ENCODE results near the gene STK26.
"Not testable (repeated sequence)": the region's sequence is repeated elsewhere in the genome, so short reads cannot be mapped to it uniquely, and the experiment has no call there.

The STK26 gene

DNA sequence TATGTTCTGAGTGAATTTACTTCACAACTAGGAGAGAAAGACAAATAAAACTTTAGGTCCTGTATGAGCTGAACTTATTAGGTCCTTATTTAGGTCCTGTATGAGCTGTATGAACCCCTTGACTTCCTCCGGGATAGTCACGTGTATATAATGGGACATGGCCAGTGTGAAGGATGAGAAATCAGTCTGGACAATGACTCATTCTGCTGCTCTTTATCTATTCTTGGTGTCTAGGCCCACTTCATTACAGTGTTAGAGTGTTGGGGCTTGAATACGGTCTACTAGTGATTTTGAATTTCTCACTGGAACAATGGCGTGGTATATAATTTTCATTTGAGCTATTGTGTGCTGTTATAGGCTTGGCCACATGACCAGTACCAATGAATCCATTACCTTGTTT, 21.9 kb downstream of the STK26 start:
- Histone ChIP-seq H3K4me2 (ENCODE audit: insufficient read depth, low read length) (no peak overlapping the region), H3K36me3 (ENCODE audit: insufficient read depth, low read length) (peaks cover 5% of the 10 kb centered on the region; the same call in 1 of the 2 replicates), H3K27ac (ENCODE audit: low read length) (no peak overlapping the region), H3K27me3 (ENCODE audit: insufficient read depth, low read length, poor library complexity) (no peaks in the 10 kb centered on the region), H3K79me2 (ENCODE audit: insufficient read depth, low read length) (peaks cover 96% of the 10 kb centered on the region), H3K4me1 (ENCODE audit: insufficient read depth, low read length) (no peaks in the 10 kb centered on the region), H3K9me3 (ENCODE audit: insufficient read depth, low read length, severe bottlenecking) (no peaks in the 10 kb centered on the region), H4K20me1 (ENCODE audit: insufficient read depth, low read length) (peaks cover 50% of the 10 kb centered on the region), H3K4me3 (ENCODE audit: low read depth in 1 of 2, low read length in 2 of 2) (no peak overlapping the region), H3K9ac (ENCODE audit: low read depth, low read length) (no peak overlapping the region), H2AFZ (ENCODE audit: low read depth, low read length) (no peak overlapping the region)
- no peak for ATAC-seq (ENCODE audit: insufficient read depth, low read depth)
- DNase-seq: no peak
- TF ChIP-seq, protein P1, sequence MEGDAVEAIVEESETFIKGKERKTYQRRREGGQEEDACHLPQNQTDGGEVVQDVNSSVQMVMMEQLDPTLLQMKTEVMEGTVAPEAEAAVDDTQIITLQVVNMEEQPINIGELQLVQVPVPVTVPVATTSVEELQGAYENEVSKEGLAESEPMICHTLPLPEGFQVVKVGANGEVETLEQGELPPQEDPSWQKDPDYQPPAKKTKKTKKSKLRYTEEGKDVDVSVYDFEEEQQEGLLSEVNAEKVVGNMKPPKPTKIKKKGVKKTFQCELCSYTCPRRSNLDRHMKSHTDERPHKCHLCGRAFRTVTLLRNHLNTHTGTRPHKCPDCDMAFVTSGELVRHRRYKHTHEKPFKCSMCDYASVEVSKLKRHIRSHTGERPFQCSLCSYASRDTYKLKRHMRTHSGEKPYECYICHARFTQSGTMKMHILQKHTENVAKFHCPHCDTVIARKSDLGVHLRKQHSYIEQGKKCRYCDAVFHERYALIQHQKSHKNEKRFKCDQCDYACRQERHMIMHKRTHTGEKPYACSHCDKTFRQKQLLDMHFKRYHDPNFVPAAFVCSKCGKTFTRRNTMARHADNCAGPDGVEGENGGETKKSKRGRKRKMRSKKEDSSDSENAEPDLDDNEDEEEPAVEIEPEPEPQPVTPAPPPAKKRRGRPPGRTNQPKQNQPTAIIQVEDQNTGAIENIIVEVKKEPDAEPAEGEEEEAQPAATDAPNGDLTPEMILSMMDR (IDR thresholded peaks at IDR 0.05; ENCODE audit: borderline replicate concordance, extremely low read depth, low read length, poor library complexity, severe bottlenecking): no peak
- TF ChIP-seq EZH2 (IDR thresholded peaks at IDR 0.05; ENCODE audit: borderline replicate concordance, low read depth, low read length, severe bottlenecking): no peak

DNA sequence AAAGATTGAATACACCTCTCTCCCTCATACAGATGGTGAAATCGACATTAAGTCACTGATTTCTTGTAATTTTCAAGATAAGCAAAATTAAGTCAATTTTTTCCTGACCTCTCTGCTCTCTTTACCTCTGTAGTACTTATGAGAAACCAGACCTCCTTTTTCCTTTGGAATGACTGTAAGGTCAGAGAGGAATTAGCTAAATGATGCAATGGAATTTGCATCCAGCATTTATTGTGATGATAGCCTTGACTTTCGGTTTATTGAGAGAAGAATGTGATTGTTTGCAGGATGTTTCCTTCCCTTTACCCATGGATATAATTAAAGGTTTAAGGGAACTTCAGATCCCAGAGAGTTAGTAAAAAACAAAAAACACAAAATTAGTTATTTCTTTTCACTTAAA, 22.4 kb downstream of the STK26 start:
- H3K4me3 ChIP-seq (ENCODE audit: low read depth in 1 of 2, low read length in 2 of 2): no peak overlapping the region
- no peak overlapping the region for H2AFZ ChIP-seq (ENCODE audit: low read depth, low read length)
- peaks cover 55% of the 10 kb centered on the region for H4K20me1 ChIP-seq (ENCODE audit: insufficient read depth, low read length)
- H3K9me3 ChIP-seq (ENCODE audit: insufficient read depth, low read length, severe bottlenecking): no peaks in the 10 kb centered on the region
- H3K79me2 ChIP-seq (ENCODE audit: insufficient read depth, low read length): peaks cover 96% of the 10 kb centered on the region
- no peak for DNase-seq
- no peak for ATAC-seq (ENCODE audit: insufficient read depth, low read depth)
- peaks cover 5% of the 10 kb centered on the region; the same call in 1 of the 2 replicates for H3K36me3 ChIP-seq (ENCODE audit: insufficient read depth, low read length)
- H3K4me1 ChIP-seq (ENCODE audit: insufficient read depth, low read length): no peaks in the 10 kb centered on the region
- H3K9ac ChIP-seq (ENCODE audit: low read depth, low read length): no peak overlapping the region
- no peak overlapping the region for H3K27ac ChIP-seq (ENCODE audit: low read length)
- TF ChIP-seq, protein P1 (IDR thresholded peaks at IDR 0.05; ENCODE audit: borderline replicate concordance, extremely low read depth, low read length, poor library complexity, severe bottlenecking): no peak
- no peak for TF ChIP-seq EZH2 (IDR thresholded peaks at IDR 0.05; ENCODE audit: borderline replicate concordance, low read depth, low read length, severe bottlenecking)
- H3K27me3 ChIP-seq (ENCODE audit: insufficient read depth, low read length, poor library complexity): no peaks in the 10 kb centered on the region
- no peak overlapping the region for H3K4me2 ChIP-seq (ENCODE audit: insufficient read depth, low read length)

DNA sequence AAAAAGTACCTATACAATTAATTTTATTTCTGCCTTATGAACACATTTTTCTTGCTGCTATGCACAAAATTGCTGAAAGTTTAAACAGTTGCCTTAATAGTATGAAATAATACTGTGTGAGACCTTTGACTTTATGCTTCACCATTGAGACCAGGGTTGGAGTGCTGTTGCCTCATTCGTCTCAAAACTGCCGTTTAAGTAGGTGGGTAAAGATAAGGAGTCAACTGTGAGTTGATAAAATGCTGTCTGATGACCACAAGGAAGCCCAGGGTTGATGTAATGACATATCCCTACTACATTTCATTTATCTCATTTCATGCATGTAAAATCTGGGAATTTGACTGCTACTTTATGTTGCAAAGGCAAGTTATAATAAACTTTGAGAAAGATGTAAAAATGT, 23.4 kb downstream of the STK26 start:
- TF ChIP-seq EZH2 (IDR thresholded peaks at IDR 0.05; ENCODE audit: borderline replicate concordance, low read depth, low read length, severe bottlenecking): no peak
- TF ChIP-seq, protein P1 (IDR thresholded peaks at IDR 0.05; ENCODE audit: borderline replicate concordance, extremely low read depth, low read length, poor library complexity, severe bottlenecking): no peak
- Histone ChIP-seq H3K27me3 (ENCODE audit: insufficient read depth, low read length, poor library complexity) (no peaks in the 10 kb centered on the region), H3K4me3 (ENCODE audit: low read depth in 1 of 2, low read length in 2 of 2) (no peak overlapping the region), H3K4me1 (ENCODE audit: insufficient read depth, low read length) (no peaks in the 10 kb centered on the region), H4K20me1 (ENCODE audit: insufficient read depth, low read length) (peaks cover 57% of the 10 kb centered on the region), H3K4me2 (ENCODE audit: insufficient read depth, low read length) (no peak overlapping the region), H3K79me2 (ENCODE audit: insufficient read depth, low read length) (peaks cover 96% of the 10 kb centered on the region), H3K9ac (ENCODE audit: low read depth, low read length) (no peak overlapping the region), H3K9me3 (ENCODE audit: insufficient read depth, low read length, severe bottlenecking) (no peaks in the 10 kb centered on the region), H3K36me3 (ENCODE audit: insufficient read depth, low read length) (peaks cover 5% of the 10 kb centered on the region; the same call in 1 of the 2 replicates), H3K27ac (ENCODE audit: low read length) (no peak overlapping the region), H2AFZ (ENCODE audit: low read depth, low read length) (no peak overlapping the region)
- DNase-seq: no peak
- ATAC-seq (ENCODE audit: insufficient read depth, low read depth): no peak

DNA sequence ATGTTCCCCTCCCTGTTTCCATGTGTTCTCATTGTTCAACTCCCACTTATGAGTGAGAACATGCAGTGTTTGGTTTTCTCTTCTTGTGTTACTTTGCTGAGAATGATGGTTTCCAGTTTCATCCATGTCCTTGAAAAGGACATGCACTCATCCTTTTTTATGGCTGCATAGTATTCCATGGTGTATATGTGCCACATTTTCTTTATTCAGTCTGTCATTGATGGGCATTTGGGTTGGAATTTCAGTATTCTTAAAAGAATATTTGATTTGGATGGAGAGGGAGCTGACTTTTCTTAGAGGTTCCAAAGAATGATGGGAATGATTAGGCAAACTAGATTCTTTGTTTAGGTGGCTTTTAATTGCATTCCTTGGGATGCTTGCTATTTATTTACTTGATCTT, 28.7 kb downstream of the STK26 start:
- H3K9ac ChIP-seq (ENCODE audit: low read depth, low read length): not testable (repeated sequence)
- Histone ChIP-seq H3K79me2 (ENCODE audit: insufficient read depth, low read length) (peaks cover 96% of the 10 kb centered on the region), H4K20me1 (ENCODE audit: insufficient read depth, low read length) (peaks cover 55% of the 10 kb centered on the region)

More for the DNA sequence above, 28.7 kb downstream of the STK26 start:
- H3K9me3 ChIP-seq (ENCODE audit: insufficient read depth, low read length, severe bottlenecking); ATAC-seq (ENCODE audit: insufficient read depth, low read depth); H3K4me2 ChIP-seq (ENCODE audit: insufficient read depth, low read length); DNase-seq; H3K27ac ChIP-seq (ENCODE audit: low read length); H2AFZ ChIP-seq (ENCODE audit: low read depth, low read length); H3K27me3 ChIP-seq (ENCODE audit: insufficient read depth, low read length, poor library complexity); H3K4me1 ChIP-seq (ENCODE audit: insufficient read depth, low read length); H3K4me3 ChIP-seq (ENCODE audit: low read depth in 1 of 2, low read length in 2 of 2): not testable (repeated sequence)
- peaks cover 20% of the 10 kb centered on the region for H3K36me3 ChIP-seq (ENCODE audit: insufficient read depth, low read length)
